Erythroblast (primary cell): Measurements from ENCODE around the gene ABCG2.

Source experiments
- DNase-seq, 2 experiments: peaks; one replicate each; lab custom pipeline; 2025; lab: John Stamatoyannopoulos, UW
- GATA1 ChIP-seq: IDR thresholded peaks from 2 replicates; pipeline ENCODE4 v1.6.1; 2011; ENCODE audit warnings: low read depth, mild to moderate bottlenecking, control low read depth, low read length, moderate library complexity
- POLR2A ChIP-seq: IDR thresholded peaks from 2 replicates; pipeline ENCODE4 v1.6.1; 2011; ENCODE audit warnings: mild to moderate bottlenecking, low read length

ABCG2 gene

DNA sequence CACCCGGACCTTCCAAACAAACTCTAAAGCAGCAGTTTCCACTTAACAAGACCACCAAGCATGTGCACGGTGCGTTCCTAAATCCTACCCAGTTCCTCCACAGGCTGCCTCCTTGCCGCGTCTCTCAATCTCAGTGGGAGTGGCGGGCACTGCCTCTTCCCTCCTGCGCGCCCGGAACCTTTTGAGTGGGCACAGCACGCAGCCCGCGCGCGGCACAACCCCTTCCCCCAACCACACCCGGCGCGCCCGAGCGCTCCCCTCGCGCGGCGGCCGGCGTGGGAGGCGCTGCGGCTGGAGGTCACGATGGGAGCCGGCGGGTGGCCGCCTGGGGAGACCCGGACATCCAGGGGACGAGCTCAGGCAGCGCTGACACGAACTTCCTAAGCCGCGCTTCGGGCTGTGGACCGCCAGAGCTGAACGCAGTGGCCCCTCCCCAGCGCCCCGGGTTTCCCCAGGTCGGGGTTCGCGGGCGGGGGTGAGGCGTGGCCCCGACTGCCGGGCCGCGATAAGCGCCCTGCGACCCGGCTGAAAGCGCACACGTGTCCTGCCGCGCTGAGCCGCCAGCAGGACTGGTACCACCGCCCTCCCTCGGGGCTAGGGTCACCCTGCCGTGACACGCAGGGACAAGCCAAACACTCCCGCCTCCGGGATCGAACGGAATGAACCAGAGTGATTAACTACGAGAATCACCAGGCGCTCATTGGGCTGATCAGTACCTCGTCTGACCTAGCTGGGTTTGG, at the start of gene ABCG2:
ABCG2 (minus strand) TSS at position 151 of the 740 bp plus-strand sequence. CDS start 18,644 bp downstream, outside the sequence.
- DNase-seq = peak; percentile 95

GRCh38 chr4:88208156-88208555, 49.7 kb upstream of the ABCG2 start:
- DNase-seq = no peak
- TF ChIP-seq GATA1 (no peak), POLR2A (no peak)

More for the DNA sequence above, at the start of gene ABCG2:
- TF ChIP-seq POLR2A (peak; percentile 58), GATA1 (peak; percentile 81)

DNA sequence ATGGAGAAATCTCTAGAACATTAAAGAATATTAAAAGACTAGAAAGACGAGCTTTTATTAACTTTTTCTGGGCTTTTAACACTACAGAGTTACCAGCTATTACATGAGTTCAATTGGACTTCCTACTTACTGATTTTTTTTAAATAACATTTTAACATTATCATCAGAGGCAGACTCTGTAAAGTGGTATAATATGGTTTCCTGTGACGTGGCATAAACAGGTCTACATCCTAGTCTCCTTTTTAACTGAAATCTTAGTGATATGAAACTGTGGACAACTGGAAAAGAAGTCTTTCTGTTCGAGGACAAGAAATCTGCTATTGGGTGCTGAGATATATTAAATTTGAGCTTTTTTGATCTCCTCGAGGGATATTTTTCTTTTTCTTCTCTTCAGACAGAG, 48.7 kb upstream of the ABCG2 start:
- TF ChIP-seq POLR2A = no peak
- no peak for TF ChIP-seq GATA1
- no peak for DNase-seq

- no peak for DNase-seq
These were observed 46.4 kb upstream of the ABCG2 start for GRCh38 chr4:88204882-88205281.

GRCh38 chr4:88202443-88202842, 44.0 kb upstream of the ABCG2 start:
- TF ChIP-seq POLR2A = no peak
- no peak for TF ChIP-seq GATA1
- DNase-seq = no peak

More at GRCh38 chr4:88204882-88205281, 46.4 kb upstream of the ABCG2 start:
- TF ChIP-seq GATA1 (no peak), POLR2A (no peak)

GRCh38 chr4:88200186-88200585, 41.7 kb upstream of the ABCG2 start:
- no peak for TF ChIP-seq GATA1
- TF ChIP-seq POLR2A = no peak
- DNase-seq = no peak

GRCh38 chr4:88196523-88197185, 38.2 kb upstream of the ABCG2 start:
- no peak for TF ChIP-seq GATA1
- TF ChIP-seq POLR2A = no peak
- no peak for DNase-seq

GRCh38 chr4:88196013-88196365, 37.5 kb upstream of the ABCG2 start:
- no peak for TF ChIP-seq GATA1
- TF ChIP-seq POLR2A = no peak

DNA sequence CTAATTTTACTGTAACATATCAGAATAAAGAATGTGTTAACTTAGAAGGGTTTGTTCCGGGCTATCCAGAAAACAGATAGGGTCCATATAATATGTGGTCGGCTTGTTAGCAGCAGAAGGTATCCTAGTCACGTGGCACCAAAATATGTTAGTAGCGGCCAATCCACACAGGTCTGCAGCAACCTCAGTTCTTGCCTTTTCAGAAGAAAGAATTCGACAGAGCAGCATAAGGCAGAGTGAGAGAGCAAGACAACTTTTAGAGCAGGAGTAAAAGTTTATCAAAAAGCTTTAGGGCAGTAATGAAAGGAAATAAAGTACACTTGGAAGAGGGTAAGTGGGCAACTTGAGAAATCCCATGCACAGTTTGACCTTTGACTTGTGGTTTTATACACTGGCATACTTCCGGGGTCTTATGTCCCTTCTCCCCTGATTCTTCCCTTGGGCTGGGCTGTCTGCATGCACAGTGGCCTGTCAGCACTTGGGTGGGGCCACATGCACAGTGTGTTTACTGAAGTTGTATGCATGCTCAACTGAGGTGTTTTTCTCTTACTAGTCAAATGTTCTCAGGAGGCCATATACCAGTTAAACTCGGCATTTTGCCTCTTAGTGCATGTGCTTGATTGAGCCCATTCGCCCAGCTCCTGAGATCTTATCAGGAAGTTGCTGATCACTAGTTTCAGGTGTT, 37.0 kb upstream of the ABCG2 start:
- no peak for TF ChIP-seq GATA1
- TF ChIP-seq POLR2A = no peak
- no peak for DNase-seq

More at GRCh38 chr4:88196013-88196365, 37.5 kb upstream of the ABCG2 start:
- no peak for DNase-seq

GRCh38 chr4:88191404-88191803, 33.0 kb upstream of the ABCG2 start:
- TF ChIP-seq POLR2A (no peak), GATA1 (no peak)

DNA sequence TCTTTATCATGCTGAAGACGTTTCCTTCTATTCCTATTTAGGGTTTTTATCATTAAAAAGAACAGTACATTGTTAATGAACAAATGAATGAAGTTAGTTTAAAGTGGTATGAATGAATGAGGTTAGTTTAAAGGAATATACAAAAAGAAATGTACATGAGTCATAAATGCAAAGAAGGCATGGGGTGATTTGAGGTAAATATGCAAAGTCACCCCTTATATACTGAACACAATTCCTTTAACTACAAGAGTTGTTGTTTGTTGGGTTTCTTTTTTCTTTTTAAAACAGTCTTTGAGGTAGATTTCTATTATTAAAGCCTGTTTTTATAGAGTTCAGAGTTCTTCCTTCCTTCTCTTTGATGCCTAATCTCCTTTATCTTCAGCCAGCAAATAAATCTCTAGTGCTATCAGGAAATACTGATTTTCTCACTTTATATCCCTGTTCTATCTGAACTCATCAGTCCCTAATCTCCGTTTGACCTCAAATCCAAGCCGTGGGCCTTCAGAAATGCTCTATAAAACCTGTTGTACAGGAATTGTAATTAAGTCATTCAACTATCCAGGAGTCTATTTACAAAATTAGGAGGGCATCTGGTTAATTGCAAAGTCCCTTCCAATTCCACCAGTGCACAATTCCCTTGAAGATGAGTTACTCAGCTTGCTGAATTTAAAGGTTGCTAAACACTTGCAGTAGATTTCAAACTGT, 31.6 kb upstream of the ABCG2 start:
- TF ChIP-seq GATA1 (no peak), POLR2A (no peak)
- no peak for DNase-seq

More at GRCh38 chr4:88191404-88191803, 33.0 kb upstream of the ABCG2 start:
- no peak for DNase-seq

DNA sequence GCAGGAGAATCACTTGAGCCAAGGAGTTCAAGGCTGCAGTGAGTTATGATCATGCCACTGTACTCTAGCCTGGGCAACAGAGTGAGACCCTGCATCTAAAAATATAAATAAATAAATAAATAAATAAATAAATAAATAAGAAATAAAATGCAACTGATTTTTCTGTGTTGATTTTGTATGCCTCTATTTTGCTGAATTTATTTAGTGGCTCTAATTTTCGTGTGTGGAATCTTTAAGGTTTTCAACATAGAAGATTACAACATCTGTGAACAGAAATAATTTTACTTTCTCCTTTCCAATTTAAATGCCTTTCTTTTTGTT, 30.9 kb upstream of the ABCG2 start:
- no peak for DNase-seq
- no peak for TF ChIP-seq POLR2A
- no peak for TF ChIP-seq GATA1

- no peak for DNase-seq
These were observed 30.4 kb upstream of the ABCG2 start for GRCh38 chr4:88188738-88189417.

More at GRCh38 chr4:88188738-88189417, 30.4 kb upstream of the ABCG2 start:
- no peak for TF ChIP-seq GATA1
- no peak for TF ChIP-seq POLR2A
